ENCODE data around the gene MANSC4.

Gene MANSC4

DNA sequence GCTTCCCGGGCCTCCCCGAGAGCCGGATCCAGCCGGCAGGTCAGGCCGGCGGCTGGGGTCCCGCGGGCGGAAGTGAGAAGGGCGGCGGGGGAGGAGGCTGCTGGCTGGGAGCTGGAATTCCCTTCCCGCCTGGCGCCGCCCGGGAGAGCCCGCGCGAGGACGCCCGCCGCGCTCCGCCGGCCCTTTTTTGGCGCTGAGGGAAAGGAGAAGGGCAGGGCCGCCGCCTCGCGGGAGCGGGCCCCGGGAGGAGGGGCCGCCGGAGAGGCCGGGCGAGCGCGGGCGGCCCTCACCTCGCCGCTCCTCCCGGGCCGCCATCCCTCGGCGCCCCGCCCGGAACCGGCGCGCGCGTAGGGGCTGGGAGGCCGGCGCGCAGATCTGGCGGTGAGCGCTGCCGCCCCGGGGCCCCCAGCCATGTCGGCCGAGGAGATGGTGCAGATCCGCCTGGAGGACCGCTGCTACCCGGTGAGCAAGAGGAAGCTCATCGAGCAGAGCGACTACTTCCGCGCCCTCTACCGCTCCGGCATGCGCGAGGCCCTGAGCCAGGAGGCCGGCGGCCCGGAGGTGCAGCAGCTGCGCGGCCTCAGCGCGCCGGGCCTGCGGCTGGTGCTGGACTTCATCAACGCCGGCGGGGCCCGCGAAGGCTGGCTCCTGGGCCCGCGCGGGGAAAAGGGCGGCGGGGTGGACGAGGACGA lies at the start of gene MANSC4, which contains the start of gene KLHL42:
Gene MANSC4 (minus strand): TSS at position 317 of the 692 bp plus-strand sequence. CDS start 8,960 bp downstream, outside the sequence.
Gene KLHL42 (plus strand): TSS at position 314 of the 692 bp plus-strand sequence. CDS start 98 bp downstream, at position 412.
- no peak for DNase-seq

DNA sequence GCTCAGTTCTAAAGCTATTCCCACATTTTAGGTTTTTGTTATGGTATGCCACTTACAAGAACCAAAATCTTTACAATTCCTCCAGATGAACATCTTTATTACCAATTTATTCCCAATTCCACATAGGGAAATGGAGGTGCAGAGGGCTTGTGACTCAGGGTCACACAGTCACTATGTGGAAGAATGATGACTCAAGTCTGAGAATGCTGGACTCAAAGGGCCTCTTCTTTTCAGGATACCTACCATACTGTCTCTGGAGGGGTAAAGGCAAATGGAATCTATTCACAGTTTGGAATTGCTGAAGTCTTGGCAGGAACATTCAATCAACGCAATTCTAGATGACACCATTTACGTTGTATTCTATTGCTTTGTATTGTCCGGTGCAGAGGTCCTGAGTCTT lies 48.2 kb upstream of the MANSC4 start:
- no peak for DNase-seq

DNA sequence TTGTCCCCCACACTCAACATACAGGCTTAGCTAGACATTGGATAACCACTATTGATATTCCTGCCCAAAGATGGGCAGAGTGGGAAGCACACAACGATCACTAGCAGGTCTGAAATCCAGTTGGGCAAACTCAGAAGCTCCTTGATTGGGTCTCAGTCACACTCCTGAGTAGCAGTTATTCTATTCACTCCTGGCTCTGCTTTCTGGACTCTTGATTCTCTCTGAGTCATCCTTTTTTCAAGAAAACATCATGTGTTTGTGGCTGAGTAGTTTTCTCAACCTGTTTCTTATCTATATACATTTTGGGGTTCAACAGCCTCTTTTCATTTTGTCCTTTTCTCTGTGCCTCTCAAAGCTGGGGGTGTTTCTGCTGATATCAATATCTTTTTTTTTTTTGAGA lies 46.0 kb upstream of the MANSC4 start:
- no peak for DNase-seq

DNA sequence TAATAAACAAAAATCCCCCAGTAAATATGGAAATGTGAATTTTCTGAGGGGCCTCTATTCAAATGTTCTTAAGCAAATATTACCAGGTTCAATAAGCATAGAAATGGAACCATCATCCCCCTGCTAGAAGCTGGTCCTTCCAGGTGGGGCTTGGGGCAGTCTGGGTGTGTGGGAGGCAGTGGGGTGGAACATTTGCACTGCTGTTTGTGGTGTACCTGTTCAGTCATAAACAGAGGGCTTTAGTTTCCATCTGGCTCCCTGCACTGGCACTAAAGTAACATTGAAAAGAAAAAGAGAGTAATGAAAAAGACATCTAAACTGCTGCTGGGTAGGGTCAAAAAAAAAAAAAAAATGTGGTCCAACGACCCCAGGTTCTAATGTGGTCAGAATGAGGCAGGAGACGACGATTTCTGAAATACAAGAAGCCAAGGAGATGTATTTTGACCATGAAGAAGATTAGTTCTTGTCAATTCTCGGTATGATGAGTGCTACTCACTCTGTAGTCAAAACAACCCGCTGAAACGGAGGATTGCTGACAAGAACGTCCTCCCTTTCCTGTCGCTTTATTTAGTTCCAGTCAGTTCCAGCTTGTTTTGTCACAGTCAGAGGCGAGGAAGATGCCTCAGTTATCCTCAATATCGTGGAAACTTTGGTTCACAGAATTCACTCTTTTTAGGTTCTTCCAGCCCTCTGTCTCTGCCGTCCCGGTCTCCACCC lies 44.2 kb upstream of the MANSC4 start:
- no peak for DNase-seq

DNA sequence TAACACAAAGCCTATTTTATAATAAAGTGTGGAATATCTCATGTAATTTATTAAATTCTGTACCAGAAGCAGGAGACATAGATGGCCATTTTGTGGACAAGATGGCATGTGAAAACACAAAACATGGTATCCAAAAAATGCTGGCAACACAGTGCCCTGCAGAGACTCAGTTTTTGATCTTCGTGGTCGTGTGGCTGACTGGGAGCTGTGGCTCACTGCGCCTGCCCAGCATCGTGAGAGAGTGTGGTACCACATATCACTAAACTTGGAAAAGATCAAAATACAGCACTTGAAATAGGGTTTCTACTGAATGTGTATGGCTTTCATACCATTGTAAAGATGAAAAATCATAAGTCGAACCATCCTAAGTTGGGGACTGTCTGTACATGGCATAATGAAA lies 43.0 kb upstream of the MANSC4 start:
- DNase-seq = no peak

DNA sequence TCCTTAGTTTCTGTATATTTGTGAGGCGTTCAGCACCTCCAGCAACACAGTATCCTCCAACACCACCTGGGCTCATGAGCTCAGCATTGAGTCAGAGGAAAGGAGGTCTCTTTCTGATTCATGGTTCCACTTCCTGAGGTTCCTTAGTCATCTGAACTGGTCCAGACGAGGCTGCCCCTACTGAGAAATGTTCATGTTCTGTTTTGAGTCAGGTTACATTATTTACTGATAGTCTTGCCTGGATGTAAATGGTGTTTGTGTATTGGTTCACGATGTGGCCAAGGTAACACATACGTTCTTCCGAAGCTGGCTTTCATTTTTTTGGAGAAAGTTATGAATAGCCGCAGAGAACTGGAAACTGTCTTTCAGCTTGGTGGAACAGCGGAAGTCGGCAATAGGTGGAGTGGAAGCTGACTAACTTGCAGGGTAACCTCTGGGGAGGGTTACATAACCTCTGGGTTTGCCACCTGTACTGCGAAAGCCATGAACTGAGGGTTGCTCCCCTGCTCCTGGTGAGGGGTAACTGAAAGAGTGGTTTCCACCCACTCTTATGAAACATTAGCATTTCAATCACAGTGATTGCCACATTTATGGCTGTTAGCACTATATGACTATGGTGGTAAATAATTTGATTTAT lies 42.2 kb upstream of the MANSC4 start:
- no peak for DNase-seq

DNA sequence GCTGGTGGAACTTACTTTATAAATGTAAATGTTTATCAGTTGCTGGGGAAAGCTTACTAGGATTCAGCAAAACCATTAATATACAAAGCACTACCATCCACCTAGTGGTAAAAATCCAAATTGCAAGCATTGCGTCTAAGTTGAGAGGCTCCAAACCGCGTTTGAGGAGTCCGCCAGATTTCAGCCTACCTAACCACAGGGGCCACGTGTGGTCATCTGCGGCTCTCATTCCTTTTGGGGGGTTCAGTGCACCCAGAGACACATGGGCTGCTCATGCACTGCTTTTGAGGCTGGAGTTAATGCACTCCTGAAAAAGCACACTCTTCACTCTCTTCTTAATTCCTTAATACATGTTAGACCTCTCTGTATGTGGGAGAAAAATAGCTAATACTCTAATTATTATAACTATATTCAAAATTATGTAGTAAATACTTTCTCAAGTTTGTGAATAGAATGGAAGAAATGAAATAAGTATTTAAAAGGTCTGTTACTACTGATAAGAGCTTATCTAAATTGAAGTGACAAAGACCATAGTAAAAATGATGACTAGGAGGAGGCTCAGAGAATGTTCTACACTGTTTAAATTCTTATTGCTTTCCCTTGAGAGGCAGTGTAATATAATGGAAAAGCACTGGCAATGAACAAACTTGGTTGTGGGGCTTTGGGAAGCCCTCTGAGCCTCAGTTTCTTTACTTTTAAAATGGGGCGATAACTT lies 41.4 kb upstream of the MANSC4 start:
- DNase-seq = peak; percentile 26

DNA sequence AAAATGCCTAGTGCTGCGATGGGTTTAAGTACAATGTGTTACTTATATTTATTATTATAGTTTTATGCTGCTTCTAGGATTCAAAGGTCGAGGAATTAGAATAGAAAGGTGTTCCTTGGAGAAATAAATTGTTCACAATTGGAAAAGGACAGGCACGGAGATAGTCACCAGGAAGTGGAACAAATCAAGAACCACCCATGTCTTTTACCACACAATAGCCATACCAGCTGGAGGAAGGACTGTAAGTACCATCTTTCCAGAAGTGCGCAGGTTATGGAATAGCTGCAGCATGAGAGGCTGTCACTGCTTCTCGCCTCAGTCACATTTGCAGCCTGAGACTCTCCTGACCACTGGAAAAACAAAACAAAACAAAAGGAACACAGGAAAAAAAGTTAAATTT lies 40.5 kb upstream of the MANSC4 start:
- DNase-seq = no peak

DNA sequence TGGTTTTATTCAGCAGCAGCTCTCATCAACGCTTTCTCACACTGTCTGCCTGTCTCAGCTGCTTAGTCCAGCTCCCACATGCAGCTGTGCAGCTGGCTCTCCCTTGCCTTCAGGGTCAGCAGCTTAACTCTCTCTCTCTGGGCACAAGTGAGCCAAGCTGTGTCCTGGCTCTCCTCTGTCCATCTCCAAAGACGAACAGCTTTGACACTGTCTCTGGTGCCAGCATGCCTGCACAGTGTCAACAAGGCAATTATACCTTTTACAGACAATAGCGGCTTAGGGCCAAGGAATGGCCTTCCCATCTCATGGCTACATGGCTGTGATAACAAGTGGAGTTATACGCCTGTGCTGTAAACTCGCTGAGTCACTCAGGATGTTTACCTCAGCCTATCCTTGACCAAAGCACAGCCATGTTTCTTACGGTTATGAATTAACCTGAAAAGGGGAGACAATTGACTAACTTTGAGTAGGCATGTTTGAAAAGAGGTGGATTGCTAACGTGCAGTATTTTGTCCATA lies 38.4 kb upstream of the MANSC4 start:
- DNase-seq = no peak

DNA sequence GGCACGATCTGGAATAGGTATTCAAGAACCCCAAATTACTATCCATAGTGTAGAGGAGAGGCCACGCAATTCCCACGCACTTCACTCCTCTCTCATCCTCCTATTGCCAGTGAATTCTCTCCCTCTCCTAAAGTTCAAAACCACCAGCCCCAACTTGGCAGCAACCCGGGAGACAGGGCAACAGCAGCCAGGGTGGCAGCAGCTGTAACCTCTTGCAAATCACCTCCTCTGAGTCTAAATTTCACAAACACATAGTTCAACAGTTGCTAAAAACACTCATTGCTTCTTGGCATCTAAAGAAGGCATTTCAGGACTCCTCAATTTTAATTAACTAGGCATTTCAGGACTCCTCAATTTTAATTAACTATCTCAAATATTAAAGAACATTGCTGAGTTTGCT lies 37.7 kb upstream of the MANSC4 start:
- no peak for DNase-seq

DNA sequence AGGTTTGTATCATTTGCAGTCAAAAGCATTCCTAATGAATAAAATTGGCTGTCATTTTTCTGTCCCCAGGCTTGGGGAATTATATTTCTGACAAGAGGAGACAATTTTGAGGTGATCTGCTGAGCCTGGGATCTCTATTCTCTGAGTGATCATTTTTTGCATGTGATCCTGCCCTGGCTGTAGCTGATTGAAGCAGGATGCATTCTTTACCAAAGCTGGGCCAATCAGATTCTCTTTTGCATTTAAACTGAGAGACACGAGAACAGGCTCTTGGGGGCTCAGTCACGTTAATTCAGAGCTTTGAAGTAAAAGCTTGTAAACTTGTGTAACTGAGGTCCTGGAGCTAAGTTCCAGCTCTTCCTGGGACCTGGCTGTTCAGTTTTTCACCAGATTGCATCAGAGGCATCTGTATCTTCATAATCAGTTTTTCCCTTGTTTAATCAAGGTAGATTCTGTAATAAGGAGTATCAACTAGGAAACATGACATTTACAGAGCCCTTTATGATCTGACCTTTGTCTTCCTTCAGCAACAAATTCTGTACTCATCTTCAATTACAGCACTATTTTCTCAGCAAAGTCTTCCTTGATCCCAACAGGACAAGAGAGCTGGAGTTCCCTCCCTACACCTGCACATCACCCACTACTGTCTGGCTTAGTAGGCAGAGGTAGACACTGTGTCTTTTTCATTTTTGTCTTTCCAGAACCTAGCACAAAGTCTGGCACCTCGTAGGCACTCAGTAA lies 35.0 kb upstream of the MANSC4 start:
- no peak for DNase-seq

DNA sequence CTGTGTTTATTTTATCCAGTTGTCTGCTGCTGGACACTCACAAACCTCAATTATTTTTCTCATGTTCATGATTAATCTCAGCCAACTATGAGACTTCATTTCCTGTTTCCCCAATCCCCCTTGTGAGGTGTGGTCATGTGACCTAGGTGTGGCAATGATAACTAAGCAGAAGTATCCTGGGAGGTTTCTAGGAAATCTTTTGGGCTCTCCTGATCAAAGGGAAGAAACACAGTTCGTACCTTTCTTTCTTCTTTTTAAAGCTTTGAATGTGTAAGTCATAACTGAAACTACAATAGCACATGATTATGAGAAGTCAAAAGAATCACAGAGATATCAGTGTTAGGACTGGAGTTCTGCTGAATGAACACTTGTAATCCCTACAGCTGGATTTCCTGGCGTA lies 34.4 kb upstream of the MANSC4 start:
- no peak for DNase-seq

DNA sequence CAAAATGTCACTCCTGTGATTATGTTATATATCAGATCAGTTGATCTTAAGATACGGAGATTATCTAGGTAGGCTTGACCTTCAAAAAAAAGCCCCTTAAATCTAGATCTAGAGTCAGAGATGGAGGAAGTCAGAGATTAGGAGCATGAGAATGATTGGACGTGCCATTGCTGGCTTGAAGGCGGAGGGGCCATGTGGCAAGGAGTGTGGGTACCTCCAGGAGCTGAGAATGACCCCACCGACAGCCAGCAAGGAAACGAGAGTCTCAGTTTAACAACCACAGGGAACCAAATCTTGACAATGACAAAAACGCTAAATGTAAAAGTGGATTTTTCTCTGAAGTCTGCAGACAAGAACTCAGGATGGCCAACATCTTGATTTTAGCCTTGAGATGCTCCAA lies 32.5 kb upstream of the MANSC4 start:
- no peak for DNase-seq

DNA sequence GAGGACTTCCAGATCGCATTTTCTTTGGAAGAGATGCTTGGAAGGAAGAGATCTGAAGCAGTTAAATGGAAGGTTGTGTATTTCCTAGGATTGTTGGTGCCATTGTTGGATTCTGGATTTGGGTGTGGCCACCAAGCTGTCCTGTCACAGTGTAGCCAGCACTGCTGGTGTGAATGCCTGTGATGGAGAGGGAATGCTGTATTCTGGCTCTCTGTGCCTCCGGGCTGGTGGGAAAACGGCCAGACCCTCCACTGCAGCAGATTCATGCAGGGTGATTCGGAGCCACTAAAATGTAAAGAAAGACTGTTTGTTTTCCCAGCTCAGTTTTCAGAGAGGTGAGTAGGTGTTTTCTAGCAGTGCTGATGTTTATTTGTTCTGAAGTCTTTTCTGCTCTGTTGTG lies 30.7 kb upstream of the MANSC4 start:
- DNase-seq = no peak

DNA sequence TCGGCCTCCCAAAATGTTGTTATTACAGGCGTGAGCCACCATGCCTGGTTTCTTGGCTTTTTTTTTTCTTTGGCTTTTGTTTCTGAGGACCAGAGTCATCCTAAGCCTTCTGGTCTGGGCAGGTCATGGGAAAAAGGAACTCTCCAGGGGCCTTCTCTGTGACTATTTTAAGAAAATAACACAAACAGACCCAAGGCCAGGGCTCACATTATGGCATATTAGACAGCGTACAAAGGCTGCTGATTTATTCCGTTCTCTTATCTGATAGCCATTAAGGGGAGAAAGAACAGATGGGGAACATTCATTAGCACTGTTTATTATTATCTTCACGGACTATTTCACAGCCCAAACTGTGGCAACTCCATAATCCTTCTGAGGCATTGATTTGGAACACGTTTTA lies 28.8 kb upstream of the MANSC4 start:
- peak; percentile 41 for DNase-seq

DNA sequence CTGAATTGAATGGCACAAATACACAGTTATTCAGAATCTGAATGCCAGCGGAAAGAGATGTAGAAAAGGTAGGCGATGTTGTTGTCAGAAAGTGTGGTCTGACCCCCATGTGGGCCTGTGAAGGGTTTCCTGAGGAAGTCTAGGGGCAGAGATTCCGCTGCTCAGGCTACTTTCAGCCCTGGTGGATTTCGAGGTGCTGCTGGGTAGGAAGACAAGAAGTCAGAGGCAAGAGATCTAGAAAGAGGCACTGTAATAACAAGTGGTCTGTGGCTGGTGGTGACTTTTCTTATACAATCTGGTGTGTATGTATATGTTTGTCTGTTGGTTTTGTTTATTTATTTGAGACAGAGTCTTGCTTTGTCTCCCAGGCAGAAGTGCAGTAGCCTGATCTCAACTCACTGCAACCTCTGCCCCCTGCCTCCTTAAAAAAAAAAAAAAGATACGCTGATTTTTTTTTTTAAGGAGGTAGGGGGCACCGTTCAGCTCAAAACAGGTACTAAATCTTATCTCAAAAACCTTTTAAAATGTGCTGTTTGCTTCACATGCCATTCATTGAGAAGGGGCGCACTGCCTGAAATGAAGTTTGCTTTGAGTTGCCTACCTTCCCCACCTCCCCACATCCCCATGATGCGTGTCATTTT lies 27.1 kb upstream of the MANSC4 start:
- DNase-seq = no peak

DNA sequence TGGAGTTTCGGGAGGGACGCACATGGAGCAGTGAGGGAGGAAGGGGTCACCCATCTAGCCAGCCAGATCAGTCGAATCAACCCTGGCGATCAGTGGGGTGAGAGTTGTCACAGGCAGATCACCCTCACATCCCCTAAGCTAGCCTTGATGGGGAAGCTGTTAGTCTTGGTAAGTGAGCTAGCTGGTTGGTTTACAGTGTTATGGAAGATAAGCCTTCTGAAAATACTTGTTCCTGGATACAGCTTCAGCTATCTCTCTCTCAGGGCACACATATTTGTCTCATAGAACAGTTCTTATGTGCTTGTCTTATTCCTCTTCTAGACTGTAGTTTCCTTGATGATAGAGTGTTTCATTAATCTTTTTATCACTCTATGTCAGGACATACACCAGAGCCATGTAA lies 26.2 kb upstream of the MANSC4 start:
- DNase-seq = no peak

DNA sequence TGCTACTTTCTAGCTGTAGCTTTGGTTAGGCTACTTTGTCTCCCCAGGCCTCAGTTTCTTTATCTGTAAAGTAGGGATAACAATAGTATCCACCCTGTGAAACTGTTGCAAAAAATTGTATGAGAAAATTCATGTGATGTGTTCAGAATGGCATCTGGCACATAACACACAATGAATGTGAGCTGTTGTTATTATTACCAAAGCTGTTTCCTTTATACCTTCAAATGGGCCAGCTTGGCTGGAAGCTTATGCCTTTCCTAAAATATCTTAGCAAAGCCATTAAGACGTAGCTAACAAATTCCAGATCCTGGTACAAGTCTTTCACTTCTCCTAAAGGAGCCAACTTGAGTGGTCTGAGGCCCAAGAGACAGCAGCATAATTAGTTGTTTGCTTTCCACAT lies 25.2 kb upstream of the MANSC4 start:
- no peak for DNase-seq

DNA sequence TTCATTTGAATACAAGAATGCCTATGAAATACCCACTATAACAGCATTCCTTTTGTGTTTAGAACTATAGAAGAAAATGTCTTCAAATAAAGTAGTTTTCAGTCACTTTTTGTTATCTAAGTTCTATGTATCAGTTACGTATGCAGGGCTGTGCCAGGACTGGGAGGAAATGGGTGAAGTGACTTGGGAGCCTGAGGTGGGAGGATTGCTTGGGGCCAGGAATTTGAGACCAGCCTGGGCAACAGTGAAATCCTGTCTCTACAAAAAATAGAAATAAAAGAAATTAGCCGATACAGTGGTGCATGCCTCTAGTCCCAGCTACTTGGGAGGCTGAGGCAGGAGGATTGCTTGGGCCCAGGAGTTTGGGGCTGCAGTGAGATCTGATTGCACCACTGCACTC lies 22.9 kb upstream of the MANSC4 start:
- no peak for DNase-seq

DNA sequence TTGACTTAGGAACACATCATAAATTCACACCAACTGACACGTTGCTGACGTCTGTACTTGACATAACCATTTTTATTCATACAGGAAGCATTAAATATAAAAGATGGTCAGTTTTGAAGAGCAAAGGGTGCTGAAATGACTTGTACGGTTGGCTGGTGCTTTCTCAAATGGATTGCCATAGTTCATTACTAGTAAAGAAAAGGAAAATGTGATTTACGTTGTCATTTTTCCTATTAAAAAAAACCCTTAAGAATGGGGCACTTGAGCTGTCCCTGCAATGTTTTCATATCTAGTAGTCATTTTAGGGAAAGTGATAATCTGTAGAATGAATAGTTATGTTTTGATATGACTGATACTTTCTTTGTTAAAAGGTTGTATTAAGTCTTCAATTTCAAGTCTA lies 22.5 kb upstream of the MANSC4 start:
- DNase-seq = no peak

DNA sequence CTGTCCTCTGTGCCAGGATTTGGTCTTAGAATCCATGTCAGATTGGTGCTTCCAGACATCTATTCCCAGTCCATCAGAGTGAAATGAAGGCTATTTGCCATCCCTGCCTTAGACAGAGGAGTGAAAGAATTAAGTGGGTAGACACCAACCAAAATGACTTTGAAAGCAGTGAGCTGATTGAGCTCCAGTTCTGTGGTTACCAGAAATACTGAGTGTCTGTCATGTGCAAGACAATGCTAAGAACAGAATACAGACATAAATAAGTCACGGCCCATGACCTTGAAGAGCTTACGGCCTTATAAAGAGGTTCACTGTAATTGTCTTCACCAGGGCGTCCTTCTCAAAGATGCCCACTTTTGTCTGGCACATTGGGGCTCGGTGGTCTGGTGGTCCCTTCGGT lies 21.6 kb upstream of the MANSC4 start:
- no peak for DNase-seq

DNA sequence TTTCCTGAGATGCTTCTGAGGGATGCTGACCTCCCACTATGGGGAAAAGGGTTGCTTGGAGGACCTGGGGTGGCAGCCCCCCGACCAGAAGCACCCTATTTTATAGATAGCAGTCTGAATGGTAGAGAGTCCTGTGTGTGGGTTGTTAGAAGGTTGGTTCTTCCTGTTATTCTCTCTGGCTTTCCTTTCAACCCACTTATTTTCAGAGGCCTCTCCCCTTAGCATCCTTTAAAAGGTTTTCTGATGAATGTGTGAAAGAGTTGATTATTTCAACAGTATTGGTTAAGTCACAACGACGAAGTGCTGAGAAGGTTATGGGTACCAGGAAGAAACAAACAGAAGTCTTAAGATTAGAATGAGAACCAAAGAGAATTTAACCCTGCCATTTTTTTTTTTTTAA lies 20.8 kb upstream of the MANSC4 start:
- DNase-seq = no peak

Data from NCI-H524 treated with DMSO at 0.1 percent for 48 hours (cell line).